Stimulated activated CD4-positive, alpha-beta T cell treated with anti-CD3 and anti-CD28 coated beads, Interleukin-2, amount 100 ng/mL, for 48 hours (primary cell): ENCODE results near the gene MCTP2.
"Not testable (repeated sequence)": the region's sequence is repeated elsewhere in the genome, so short reads cannot be mapped to it uniquely, and the experiment has no call there.

Source experiments
- DNase-seq, 2 donors: peaks; one replicate each; pipeline ENCODE4 v3.0.0-alpha.2; 2020

The MCTP2 gene

GRCh38 chr15:94477913-94478553 lies 246.7 kb downstream of the MCTP2 start:
- no peak for DNase-seq

- DNase-seq: no peak
Observed at GRCh38 chr15:94478763-94479162, 247.4 kb downstream of the MCTP2 start.

GRCh38 chr15:94480289-94480834 lies 249.0 kb downstream of the MCTP2 start:
- DNase-seq: no peak

GRCh38 chr15:94485148-94485719 lies 253.9 kb downstream of the MCTP2 start:
- DNase-seq: no peak

- DNase-seq: no peak
Observed at GRCh38 chr15:94487635-94488034, 256.3 kb downstream of the MCTP2 start.

- no peak for DNase-seq
Observed at GRCh38 chr15:94493176-94493575, 261.8 kb downstream of the MCTP2 start.

DNA sequence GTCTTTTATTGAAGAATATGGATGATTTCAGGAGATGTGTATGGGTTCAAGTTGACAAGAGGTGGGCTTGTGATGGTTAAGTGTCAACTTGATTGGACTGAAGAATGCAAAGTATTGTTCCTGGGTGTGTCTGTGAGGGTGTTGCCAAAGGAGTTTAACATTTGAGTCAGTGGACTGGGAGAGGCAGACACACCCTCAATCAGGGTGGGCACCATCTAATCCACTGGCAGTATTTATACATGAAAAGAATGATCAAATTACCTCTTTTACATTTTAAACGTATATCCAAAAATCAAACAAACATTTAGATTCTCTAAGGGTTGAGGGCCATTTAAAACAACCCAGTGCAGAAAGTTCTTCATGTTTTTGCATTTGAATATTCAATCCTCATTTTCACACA lies 262.2 kb downstream of the MCTP2 start:
- DNase-seq: not testable (repeated sequence)

DNA sequence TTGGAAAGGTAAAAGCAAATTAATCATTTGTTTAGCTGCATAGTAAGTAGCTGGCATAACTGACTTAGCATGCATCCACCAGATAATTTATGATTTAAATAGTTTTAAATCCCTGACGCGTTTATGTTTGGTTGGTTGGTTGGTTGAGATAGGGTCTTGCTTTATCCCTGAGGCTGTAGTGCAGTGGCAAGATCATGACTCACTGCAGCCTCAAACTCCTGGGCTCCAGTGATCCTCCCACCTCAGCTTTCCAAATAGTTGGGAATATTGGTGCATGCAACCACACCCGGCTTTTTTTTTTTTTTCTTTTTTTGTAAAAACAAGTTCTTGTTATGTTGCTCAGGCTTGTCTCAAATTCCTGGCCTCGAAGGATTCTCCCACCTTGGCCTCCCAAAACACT lies 263.4 kb downstream of the MCTP2 start:
- no peak for DNase-seq

DNA sequence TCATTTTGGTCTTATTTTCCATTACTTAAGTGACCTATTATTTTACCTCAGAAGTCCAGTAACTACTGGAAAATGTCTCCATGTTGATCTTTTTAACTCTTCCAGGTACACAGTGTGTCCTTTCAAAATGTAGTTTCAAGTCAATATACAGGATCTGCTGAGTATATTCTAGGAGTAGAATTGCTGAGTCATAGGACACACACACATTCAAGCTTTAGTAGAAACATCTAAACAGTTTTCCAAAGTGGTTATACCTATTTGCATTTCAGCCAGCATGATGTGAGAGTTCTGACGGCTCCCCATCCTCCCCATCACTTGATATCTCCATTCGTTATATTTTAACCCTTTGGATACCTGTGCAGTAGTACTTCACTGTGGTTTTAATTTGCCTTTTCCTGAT lies 271.9 kb downstream of the MCTP2 start:
- no peak for DNase-seq

DNA sequence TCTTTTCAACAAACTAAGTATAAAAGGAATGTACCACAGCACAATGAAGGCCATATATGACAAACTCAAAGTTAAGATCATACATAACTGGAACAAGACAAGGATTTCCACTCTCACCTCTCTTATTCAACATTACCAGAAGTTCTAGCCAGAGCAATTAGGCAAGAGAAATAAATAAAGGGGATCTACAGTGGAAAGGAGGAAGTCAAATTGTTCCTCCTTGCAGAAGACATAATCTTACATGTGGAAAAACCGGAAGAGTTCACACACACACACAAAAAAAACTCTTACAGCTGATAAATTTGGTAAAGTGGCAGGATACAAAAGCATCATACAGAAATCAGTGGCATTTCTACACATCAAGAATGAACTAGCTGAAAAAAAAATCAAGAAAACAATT lies 277.9 kb downstream of the MCTP2 start:
- DNase-seq: no peak

- DNase-seq: no peak
Observed at GRCh38 chr15:94522125-94522524, 290.8 kb downstream of the MCTP2 start.

DNA sequence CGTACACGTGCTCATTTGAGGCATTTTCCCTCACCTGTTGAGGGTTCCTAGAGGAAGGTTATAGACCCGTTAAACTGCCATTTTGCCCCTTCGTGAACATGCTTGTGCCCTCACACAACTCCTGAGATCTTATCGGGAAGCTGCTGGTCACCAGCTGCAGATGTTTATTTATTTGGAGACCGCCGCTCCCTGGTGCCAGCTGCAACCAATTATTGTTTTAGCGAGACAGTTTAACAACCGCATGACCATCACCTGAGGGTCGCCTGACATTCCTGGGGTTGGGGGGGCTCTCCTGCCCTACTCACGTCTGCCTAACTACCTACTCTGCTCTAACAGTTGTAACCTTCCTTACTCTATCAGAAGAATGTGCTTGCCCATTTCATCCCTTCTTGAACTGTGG lies 292.5 kb downstream of the MCTP2 start:
- DNase-seq: no peak

- no peak for DNase-seq
Observed at GRCh38 chr15:94524565-94524964, 293.2 kb downstream of the MCTP2 start.

GRCh38 chr15:94526071-94526689 lies 294.8 kb downstream of the MCTP2 start:
- DNase-seq: no peak

- no peak for DNase-seq
Observed at GRCh38 chr15:94532226-94532625, 300.9 kb downstream of the MCTP2 start.
